Endothelial cell of umbilical vein (primary cell): Measurements from ENCODE around the gene NEU4. TPM values are rescaled to one million over a fixed set of nuclear protein-coding genes. Genes with fewer than 3 reads are reported as not detected.

Source experiments
- BruUV-seq: library from RNA; stranded (reverse); fragments of 400-500 nt; replicated peaks from 2 replicates; lab custom pipeline; 2021; lab: Mats Ljungman, UMichigan
- CTCF ChIA-PET: fragments of 300-600, 350-600 bp; sonication (Branson Sonifier 250); formaldehyde crosslinking; loops from one replicate; lab custom pipeline; 2021; ENCODE audit warnings: antibody characterized with exemption, inconsistent platforms; lab: Charles Lee
- POLR2A ChIA-PET: fragments of 300-600, 350-600 bp; sonication (Branson Sonifier 250); formaldehyde crosslinking; loops from one replicate; lab custom pipeline; 2021; ENCODE audit warnings: antibody characterized with exemption, inconsistent platforms; lab: Charles Lee
- DNase-seq: peaks from one replicate; pipeline ENCODE4 v3.0.0-alpha.2; 2011; ENCODE audit warnings: low read depth, low spot score
- FAIRE-seq: peaks from 2 replicates; lab custom pipeline; 2011; peaks lifted over from hg19 to GRCh38; lab: Jason Lieb, UNC
- H2AFZ ChIP-seq: 2 replicates; pipeline ENCODE4 v1.6.0; 2012; ENCODE audit warnings: low read depth, low read length, control low read depth, inconsistent platforms
- H3K27ac ChIP-seq: 2 replicates; pipeline ENCODE4 v1.5.1; 2011; ENCODE audit warnings: low read depth, mild to moderate bottlenecking, control low read depth, low read length, moderate library complexity; ENCODE audit not compliant: insufficient read depth
- H3K27me3 ChIP-seq, 2 experiments: 2 replicates each; pipeline versions ENCODE4 v1.6.0 to v1.6.1; 2011; ENCODE audit warnings: low read length in 2 of 2, mixed read lengths in 1 of 2; ENCODE audit not compliant: control insufficient read depth in 2 of 2, insufficient read depth in 2 of 2
- H3K36me3 ChIP-seq, 2 experiments: 2 replicates in 1 of 2; 3 replicates in 1 of 2; pipeline ENCODE4 v1.5.1; 2011; ENCODE audit warnings: low read length in 2 of 2, mild to moderate bottlenecking in 1 of 2, moderate library complexity in 1 of 2; ENCODE audit not compliant: control insufficient read depth in 2 of 2, insufficient read depth in 2 of 2; ENCODE audit errors: extremely low read depth in 1 of 2
- H3K4me1 ChIP-seq: 3 replicates; pipeline ENCODE4 v1.5.1; 2011; ENCODE audit warnings: mild to moderate bottlenecking, low read length; ENCODE audit not compliant: control insufficient read depth, insufficient read depth; ENCODE audit errors: extremely low read depth
- H3K4me2 ChIP-seq: 2 replicates; pipeline ENCODE4 v1.6.1; 2011; ENCODE audit warnings: low read length, control low read depth, mixed read lengths; ENCODE audit not compliant: insufficient read depth
- H3K4me3 ChIP-seq, 3 experiments: fragments of 200-600 bp in 1 of 3; sonication (generic), shearing (Covaris generic) in 1 of 3; replicated peaks in 1 of 3; 2 replicates each; pipeline ENCODE4 v1.5.1; 2011 to 2016; ENCODE audit warnings: control low read depth in 3 of 3, low read length in 3 of 3, mild to moderate bottlenecking in 2 of 3, inconsistent platforms in 1 of 3, low read depth in 1 of 3, moderate library complexity in 1 of 3; ENCODE audit not compliant: insufficient read depth in 1 of 3
- H3K79me2 ChIP-seq: 2 replicates; pipeline ENCODE4 v1.6.0; 2012; ENCODE audit warnings: low read length, inconsistent platforms; ENCODE audit not compliant: control insufficient read depth, insufficient read depth
- H3K9ac ChIP-seq: replicated peaks from 2 replicates; pipeline ENCODE3; 2011; ENCODE audit warnings: low read length, control low read depth; ENCODE audit not compliant: insufficient read depth; ENCODE audit errors: extremely low read depth
- H3K9me1 ChIP-seq: replicated peaks from 3 replicates; pipeline ENCODE4 v1.6.0; 2011; ENCODE audit warnings: mild to moderate bottlenecking, low read length; ENCODE audit not compliant: control insufficient read depth, insufficient read depth; ENCODE audit errors: extremely low read depth
- H3K9me3 ChIP-seq: replicated peaks from 2 replicates; pipeline ENCODE4 v1.5.1; 2012; ENCODE audit warnings: low read length, inconsistent platforms; ENCODE audit not compliant: control insufficient read depth, insufficient read depth
- H4K20me1 ChIP-seq: replicated peaks from 2 replicates; pipeline ENCODE3; 2011; ENCODE audit warnings: mild to moderate bottlenecking, low read length; ENCODE audit not compliant: control insufficient read depth, insufficient read depth; ENCODE audit errors: extremely low read depth
- EZH2 ChIP-seq: IDR thresholded peaks from 2 replicates; pipeline ENCODE4 v1.6.1; 2012; ENCODE audit warnings: borderline replicate concordance, low read depth, mild to moderate bottlenecking, moderate library complexity, low read length, inconsistent platforms; ENCODE audit not compliant: severe bottlenecking
- FOS ChIP-seq: IDR thresholded peaks from 2 replicates; pipeline ENCODE4 v1.6.1; 2011; ENCODE audit warnings: mild to moderate bottlenecking, low read length, moderate library complexity, borderline replicate concordance; ENCODE audit not compliant: insufficient read depth
- GATA2 ChIP-seq: IDR thresholded peaks from 2 replicates; pipeline ENCODE4 v1.7.0; 2011; ENCODE audit warnings: low read depth, mild to moderate bottlenecking, moderate library complexity, mixed read lengths, low read length; ENCODE audit not compliant: insufficient read length, insufficient read depth
- JUN ChIP-seq: IDR thresholded peaks from 2 replicates; pipeline ENCODE4 v1.6.1; 2011; ENCODE audit warnings: borderline replicate concordance, low read depth; ENCODE audit not compliant: insufficient read length, insufficient read depth
- MYC ChIP-seq: IDR thresholded peaks from one replicate; pipeline ENCODE4 v1.6.1; 2011; ENCODE audit warnings: mild to moderate bottlenecking, low read depth, low read length
- POLR2A ChIP-seq: IDR thresholded peaks from 2 replicates; pipeline ENCODE4 v1.6.1; 2012; ENCODE audit warnings: low read depth, mild to moderate bottlenecking, control low read depth, low read length
- POLR2AphosphoS5 ChIP-seq: IDR thresholded peaks from 2 replicates; pipeline ENCODE4 v1.6.1; 2012; ENCODE audit warnings: low read depth, mild to moderate bottlenecking, control low read depth, low read length, moderate library complexity; ENCODE audit not compliant: insufficient read depth
- dilution Hi-C: fragments of 300-500 bp; cut with MboI; formaldehyde crosslinking; loops from one replicate; pipeline ENCODE4 v1.15.0; 2019; ENCODE audit warnings: low sequenced_read_pairs; ENCODE audit not compliant: extremely low pct_ligation_motif_present
- intact Hi-C: fragments of 100-400 bp; cut with micrococcal nuclease; formaldehyde crosslinking; loops from one replicate; pipeline ENCODE4 v1.10.0; 2022
- polyA plus RNA-seq, 4 experiments: library from polyadenylated mRNA; depleted of rRNA in 3 of 4; stranded (reverse) in 3 of 4; unstranded in 1 of 4; fragments of >200 nt; gene quantifications; 2 replicates each; pipeline versions ENCODE4 v1.2.1 to v1.2.3, GENCODE V29; 2011 to 2012; ENCODE audit warnings: missing spikeins in 1 of 4
- total RNA-seq: library from RNA; stranded (reverse); gene quantifications from 2 replicates; pipeline ENCODE4 v1.2.3, GENCODE V29; 2021
- TF ChIP-seq, protein P1 (sequence below): IDR thresholded peaks from 2 replicates; pipeline ENCODE4 v1.6.1; 2011; ENCODE audit not compliant: insufficient read depth, insufficient read length
- TF ChIP-seq, protein P2 (sequence below), 2 donors: IDR thresholded peaks; 1 replicate in 1 of 2; 2 replicates in 1 of 2; pipeline ENCODE4 v1.5.1; 2011; ENCODE audit warnings: low read length in 2 of 2, mild to moderate bottlenecking in 2 of 2, moderate library complexity in 2 of 2, control low read depth in 1 of 2, inconsistent platforms in 1 of 2, low read depth in 1 of 2; ENCODE audit not compliant: insufficient read depth in 1 of 2; ENCODE audit errors: extremely low read depth in 1 of 2

NEU4 gene
- total and polyA plus RNA-seq, 2 donors (not counting 3 experiments of a cell fraction or from before 2014, with no cell fraction given), result not detected

DNA sequence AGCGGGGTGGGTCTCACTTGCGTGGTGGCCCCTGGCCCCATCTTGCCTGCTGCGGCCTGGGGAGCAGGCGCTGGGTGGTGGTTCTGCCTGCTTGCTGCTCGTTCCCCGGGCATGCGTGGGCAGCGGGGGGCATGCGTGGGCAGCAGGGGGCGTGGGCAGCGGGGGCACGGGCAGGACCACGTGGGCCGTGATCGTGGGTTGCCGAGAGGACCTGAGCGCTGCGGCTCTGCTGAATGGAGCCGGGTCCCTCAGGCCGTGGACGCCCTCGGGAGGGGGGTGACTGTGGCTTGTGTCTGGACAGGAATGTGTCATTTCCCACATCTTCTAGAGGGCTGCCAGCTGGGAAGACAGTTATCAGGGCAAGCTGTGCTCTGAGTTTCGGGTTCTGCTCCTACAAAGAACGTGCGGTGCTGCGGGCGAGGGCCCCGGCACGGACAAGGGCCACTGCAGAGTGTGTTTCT is 40.7 kb upstream of the NEU4 start:
- ChIA-PET CTCF (no interaction called here), POLR2A (no interaction called here)
- dilution Hi-C loops (no loop called here), intact Hi-C loops (no loop called here)
- no peaks in the 10 kb centered on the region for H3K9me1 ChIP-seq
- H3K4me3 ChIP-seq, result no peak overlapping the region
- FAIRE-seq, result no peak
- no peak overlapping the region for H2AFZ ChIP-seq
- H3K9ac ChIP-seq, result no peak overlapping the region
- peaks cover 0 to 2% of the 10 kb centered on the region in 2 experiments for H3K36me3 ChIP-seq
- H3K9me3 ChIP-seq, result no peaks in the 10 kb centered on the region
- no peak overlapping the region for H3K4me2 ChIP-seq
- no peak for TF ChIP-seq FOS
- no peak for TF ChIP-seq JUN
- no peak for TF ChIP-seq GATA2
- TF ChIP-seq POLR2AphosphoS5, result no peak
- no peak for TF ChIP-seq EZH2
- TF ChIP-seq POLR2A, result no peak
- TF ChIP-seq MYC, result no peak
- TF ChIP-seq, protein P1, sequence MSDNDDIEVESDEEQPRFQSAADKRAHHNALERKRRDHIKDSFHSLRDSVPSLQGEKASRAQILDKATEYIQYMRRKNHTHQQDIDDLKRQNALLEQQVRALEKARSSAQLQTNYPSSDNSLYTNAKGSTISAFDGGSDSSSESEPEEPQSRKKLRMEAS, result no peak
- TF ChIP-seq, protein P2, sequence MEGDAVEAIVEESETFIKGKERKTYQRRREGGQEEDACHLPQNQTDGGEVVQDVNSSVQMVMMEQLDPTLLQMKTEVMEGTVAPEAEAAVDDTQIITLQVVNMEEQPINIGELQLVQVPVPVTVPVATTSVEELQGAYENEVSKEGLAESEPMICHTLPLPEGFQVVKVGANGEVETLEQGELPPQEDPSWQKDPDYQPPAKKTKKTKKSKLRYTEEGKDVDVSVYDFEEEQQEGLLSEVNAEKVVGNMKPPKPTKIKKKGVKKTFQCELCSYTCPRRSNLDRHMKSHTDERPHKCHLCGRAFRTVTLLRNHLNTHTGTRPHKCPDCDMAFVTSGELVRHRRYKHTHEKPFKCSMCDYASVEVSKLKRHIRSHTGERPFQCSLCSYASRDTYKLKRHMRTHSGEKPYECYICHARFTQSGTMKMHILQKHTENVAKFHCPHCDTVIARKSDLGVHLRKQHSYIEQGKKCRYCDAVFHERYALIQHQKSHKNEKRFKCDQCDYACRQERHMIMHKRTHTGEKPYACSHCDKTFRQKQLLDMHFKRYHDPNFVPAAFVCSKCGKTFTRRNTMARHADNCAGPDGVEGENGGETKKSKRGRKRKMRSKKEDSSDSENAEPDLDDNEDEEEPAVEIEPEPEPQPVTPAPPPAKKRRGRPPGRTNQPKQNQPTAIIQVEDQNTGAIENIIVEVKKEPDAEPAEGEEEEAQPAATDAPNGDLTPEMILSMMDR (IDR thresholded peaks at IDR 0.05; ENCODE audit: extremely low read depth in 1 of 2, insufficient read depth in 1 of 2, low read depth in 1 of 2, low read length in 2 of 2), result no peak
- BruUV-seq, result no TSS peak
- no peak for DNase-seq
- no peak overlapping the region for H3K27ac ChIP-seq
- no peaks in the 10 kb centered on the region for H3K27me3 ChIP-seq
- H3K79me2 ChIP-seq, result no peaks in the 10 kb centered on the region
- H3K4me1 ChIP-seq, result peaks cover 2% of the 10 kb centered on the region
- no peaks in the 10 kb centered on the region for H4K20me1 ChIP-seq
